DOHH2 (cell line): ENCODE data around the gene ITPR1.

ENCODE experiments used
- H3F3A ChIP-seq: fragments of 200-600 bp; sonication (generic), shearing (Covaris generic); 2 replicates; pipeline ENCODE4 v1.6.0; 2016; ENCODE audit warnings: antibody characterized with exemption, mild to moderate bottlenecking; ENCODE audit not compliant: control insufficient read depth, insufficient read depth
- H3K27ac ChIP-seq: fragments of 200-600 bp; sonication (generic); 2 replicates; pipeline ENCODE4 v1.5.1; 2014; ENCODE audit warnings: low read depth, mild to moderate bottlenecking, low read length, moderate library complexity
- H3K27me3 ChIP-seq: fragments of 200-600 bp; sonication (generic); 2 replicates; pipeline ENCODE4 v1.6.1; 2014; ENCODE audit warnings: mild to moderate bottlenecking, low read length, mixed read lengths; ENCODE audit not compliant: control insufficient read depth
- H3K36me3 ChIP-seq: fragments of 200-600 bp; sonication (generic); 2 replicates; pipeline ENCODE4 v1.6.1; 2014; ENCODE audit warnings: mild to moderate bottlenecking, low read length, moderate library complexity, mixed read lengths; ENCODE audit not compliant: control insufficient read depth
- H3K4me1 ChIP-seq: fragments of 200-600 bp; sonication (generic); 2 replicates; pipeline ENCODE4 v1.6.1; 2014; ENCODE audit warnings: mild to moderate bottlenecking, low read length, mixed read lengths; ENCODE audit not compliant: control insufficient read depth
- H3K4me2 ChIP-seq: fragments of 200-600 bp; sonication (generic); 2 replicates; pipeline ENCODE4 v1.6.0; 2014; ENCODE audit warnings: mild to moderate bottlenecking, low read length, moderate library complexity
- H3K4me3 ChIP-seq: fragments of 200-600 bp; sonication (generic); 2 replicates; pipeline ENCODE4 v1.5.1; 2014; ENCODE audit warnings: mild to moderate bottlenecking, low read length, mixed read lengths
- H3K79me2 ChIP-seq: fragments of 200-600 bp; sonication (generic); 2 replicates; pipeline ENCODE4 v1.6.1; 2014; ENCODE audit warnings: mild to moderate bottlenecking, low read length, mixed read lengths; ENCODE audit not compliant: control insufficient read depth
- H3K9me2 ChIP-seq: fragments of 200-600 bp; sonication (generic); replicated peaks from 2 replicates; pipeline ENCODE4 v1.6.1; 2014; ENCODE audit warnings: mild to moderate bottlenecking, low read length, mixed read lengths; ENCODE audit not compliant: control insufficient read depth
- H3K9me3 ChIP-seq: fragments of 200-600 bp; sonication (generic); 2 replicates; pipeline ENCODE4 v1.6.1; 2014; ENCODE audit warnings: antibody characterized with exemption, low read length, mixed read lengths; ENCODE audit not compliant: control insufficient read depth, insufficient read depth
- H4K20me1 ChIP-seq: fragments of 200-600 bp; sonication (generic); 2 replicates; pipeline ENCODE4 v1.6.0; 2014; ENCODE audit warnings: low read depth, mild to moderate bottlenecking, antibody characterized with exemption, low read length, moderate library complexity; ENCODE audit not compliant: control insufficient read depth, insufficient read depth
- CTCF ChIP-seq: fragments of 200-600 bp; sonication (generic); IDR thresholded peaks from one replicate; pipeline ENCODE4 v1.5.1; 2014; ENCODE audit warnings: antibody characterized with exemption, mild to moderate bottlenecking, low read depth, low read length; ENCODE audit not compliant: poor library complexity, severe bottlenecking
- EZH2phosphoT487 ChIP-seq: fragments of 200-600 bp; sonication (generic); IDR thresholded peaks from 2 replicates; pipeline ENCODE4 v1.6.1; 2017; ENCODE audit warnings: borderline replicate concordance, mild to moderate bottlenecking, antibody characterized with exemption, low read length, moderate library complexity, mixed read lengths

ITPR1 gene

GRCh38 chr3:4740397-4741105 is 247.4 kb downstream of the ITPR1 start:
- Histone ChIP-seq H4K20me1 (no peaks in the 10 kb centered on the region), H3K9me3 (no peaks in the 10 kb centered on the region), H3K4me3 (no peak overlapping the region), H3K36me3 (peaks cover 7% of the 10 kb centered on the region; the same call in 1 of the 2 replicates), H3K4me1 (no peaks in the 10 kb centered on the region), H3K27ac (no peak overlapping the region), H3F3A (no peaks in the 10 kb centered on the region), H3K9me2 (no peaks in the 10 kb centered on the region), H3K4me2 (no peak overlapping the region), H3K79me2 (no peaks in the 10 kb centered on the region), H3K27me3 (no peaks in the 10 kb centered on the region)
- TF ChIP-seq EZH2phosphoT487, result no peak
- no peak for TF ChIP-seq CTCF

DNA sequence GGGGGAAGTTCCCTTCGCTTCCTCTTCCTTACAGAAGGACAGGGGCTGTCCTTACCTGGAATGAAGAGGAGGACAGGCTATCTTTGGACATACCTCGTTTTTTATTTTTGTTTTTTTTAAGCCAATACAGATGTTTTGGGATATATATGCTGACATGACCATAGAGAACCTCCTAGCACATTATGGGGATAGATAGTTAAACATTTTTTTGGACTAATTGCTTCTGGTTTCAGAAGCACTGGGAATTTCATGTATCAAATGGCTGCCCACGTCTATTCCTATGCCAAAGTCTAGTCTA is 247.9 kb downstream of the ITPR1 start:
- no peak overlapping the region for H3K4me3 ChIP-seq
- TF ChIP-seq EZH2phosphoT487 (no peak), CTCF (no peak)

DNA sequence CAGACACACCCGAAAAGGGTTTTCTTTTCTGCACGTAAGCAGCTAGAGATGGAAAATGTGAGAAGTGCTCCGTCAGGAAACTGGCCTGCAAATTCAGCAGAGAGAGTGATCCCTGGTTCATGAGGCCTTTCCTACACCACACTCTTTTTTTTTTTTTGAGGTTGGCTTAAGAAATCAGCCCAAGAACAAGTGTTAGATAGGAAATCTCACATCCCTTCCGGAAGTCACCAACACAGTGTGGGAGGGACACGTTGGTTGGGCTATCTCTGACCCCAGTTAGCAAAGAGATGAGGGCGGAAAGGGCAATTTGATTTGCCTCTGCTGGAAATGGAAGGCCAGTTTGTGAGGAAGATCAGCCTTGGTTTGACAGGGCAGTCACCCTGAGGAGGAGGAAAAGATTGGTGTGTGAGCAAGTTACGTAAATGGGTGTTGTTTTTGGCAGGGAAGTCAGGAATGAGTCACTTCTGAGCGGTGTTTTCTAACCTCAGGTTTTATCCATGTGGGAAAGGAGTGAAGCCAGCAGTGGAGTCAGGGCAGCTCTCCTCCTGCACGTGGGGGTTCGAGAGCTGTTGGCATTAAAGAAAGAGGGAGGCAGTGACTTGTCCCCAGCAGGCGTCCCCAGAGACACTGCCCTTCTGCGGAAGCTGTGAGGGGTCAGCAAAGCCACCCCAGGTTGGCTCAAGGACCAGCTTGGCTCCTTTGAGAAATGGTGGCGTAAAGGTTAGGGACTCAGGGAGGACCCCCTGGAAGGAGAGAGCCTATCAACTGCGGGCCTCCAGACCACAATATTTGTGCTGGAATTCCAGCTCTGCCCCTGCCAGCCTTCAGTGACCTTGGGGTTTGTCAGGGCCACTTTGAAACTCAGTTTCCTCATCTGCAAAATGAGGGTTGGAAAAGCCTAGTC is 248.5 kb downstream of the ITPR1 start:
- H3K4me2 ChIP-seq, result no peak overlapping the region
- H3K4me1 ChIP-seq, result no peaks in the 10 kb centered on the region
- no peak for TF ChIP-seq EZH2phosphoT487
- no peak for TF ChIP-seq CTCF

More for the DNA sequence above, 247.9 kb downstream of the ITPR1 start:
- no peak overlapping the region for H3K27ac ChIP-seq
- H4K20me1 ChIP-seq, result no peaks in the 10 kb centered on the region
- H3K9me2 ChIP-seq, result no peaks in the 10 kb centered on the region
- no peaks in the 10 kb centered on the region for H3F3A ChIP-seq
- no peaks in the 10 kb centered on the region for H3K27me3 ChIP-seq
- H3K79me2 ChIP-seq, result no peaks in the 10 kb centered on the region
- no peaks in the 10 kb centered on the region for H3K4me1 ChIP-seq
- H3K36me3 ChIP-seq, result peaks cover 7% of the 10 kb centered on the region; the same call in 1 of the 2 replicates
- H3K9me3 ChIP-seq, result no peaks in the 10 kb centered on the region
- H3K4me2 ChIP-seq, result no peak overlapping the region

More for the DNA sequence above, 248.5 kb downstream of the ITPR1 start:
- H4K20me1 ChIP-seq, result no peaks in the 10 kb centered on the region
- H3K79me2 ChIP-seq, result no peaks in the 10 kb centered on the region
- peaks cover under 1% of the 10 kb centered on the region; the same call in 1 of the 2 replicates for H3K36me3 ChIP-seq
- no peaks in the 10 kb centered on the region for H3K9me2 ChIP-seq
- no peaks in the 10 kb centered on the region for H3K9me3 ChIP-seq
- no peak overlapping the region for H3K27ac ChIP-seq
- H3K27me3 ChIP-seq, result no peaks in the 10 kb centered on the region
- no peaks in the 10 kb centered on the region for H3F3A ChIP-seq
- H3K4me3 ChIP-seq, result no peak overlapping the region
